ENCODE data around the gene ULK1.
A peak's percentile ranks its signal among the peaks of the same experiment; 100 is the strongest.

Gene ULK1

DNA sequence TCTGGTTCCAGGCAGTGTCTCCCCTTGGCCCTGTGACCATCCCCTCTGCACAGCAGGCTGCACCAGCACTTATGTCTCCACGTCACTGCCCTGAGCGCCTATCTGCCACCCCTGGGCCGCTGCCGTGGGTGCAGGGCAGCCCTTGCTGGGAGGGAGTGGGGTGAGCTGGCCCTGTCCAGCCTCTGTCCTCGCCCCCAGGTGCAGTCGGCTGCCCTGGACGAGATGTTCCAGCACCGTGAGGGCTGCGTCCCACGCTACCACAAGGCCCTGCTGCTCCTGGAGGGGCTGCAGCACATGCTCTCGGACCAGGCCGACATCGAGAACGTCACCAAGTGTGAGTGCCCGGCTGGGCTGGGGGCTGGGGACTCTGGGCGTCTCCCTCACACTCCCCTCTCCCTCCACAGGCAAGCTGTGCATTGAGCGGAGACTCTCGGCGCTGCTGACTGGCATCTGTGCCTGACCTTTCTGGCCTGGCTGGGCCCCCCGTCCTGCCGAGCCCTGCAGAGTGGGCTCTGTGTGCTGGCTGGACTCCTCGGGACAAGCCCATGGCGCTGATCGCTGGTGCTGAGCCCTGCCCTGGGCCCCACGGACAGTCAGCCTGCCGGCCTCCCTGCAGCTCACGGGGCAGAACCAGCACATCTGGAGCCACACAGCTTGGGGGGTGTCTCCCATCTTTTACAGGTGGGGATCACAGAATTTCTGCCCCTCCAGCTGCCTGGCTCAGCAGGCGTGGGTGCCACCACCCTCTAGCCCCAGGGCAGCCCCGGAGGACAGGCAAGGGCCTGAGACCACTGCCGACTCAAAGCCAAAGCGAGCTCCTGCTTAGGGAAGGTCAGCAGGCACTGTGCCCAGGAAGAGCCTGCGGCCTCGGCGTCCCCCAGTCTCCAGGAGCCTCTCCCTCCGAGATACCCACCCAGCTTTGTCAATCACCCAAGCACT lies 26.7 kb downstream of the ULK1 start:
- no peak overlapping the region for H3K9ac ChIP-seq (ENCODE audit: low read depth, low read length, poor library complexity)
- no peak for DNase-seq (ENCODE audit: low spot score)
- H4K8ac ChIP-seq (ENCODE audit: low read depth, low read length), result peak overlapping the region; percentile 43
- H4K91ac ChIP-seq (ENCODE audit: low read depth, low read length, poor library complexity), result no peak overlapping the region
- no CpG with 5 or more reads among the region's 35 CpGs for WGBS, 2 donors (ENCODE audit: extremely low coverage in 2 of 2, insufficient read length in 2 of 2, insufficient replicate concordance in 1 of 2)
- H3K4me1 ChIP-seq (ENCODE audit: control insufficient read depth in 2 of 2, insufficient read depth in 1 of 2, low read depth in 1 of 2, low read length in 2 of 2), result no peaks in the 10 kb centered on the region
- no peak overlapping the region for H2BK12ac ChIP-seq (ENCODE audit: low read length)
- H3K4me3 ChIP-seq (ENCODE audit: low read length in 2 of 2), result peak overlapping the region in 1 of 2 donors; percentile 48
- no peak overlapping the region for H3K4ac ChIP-seq (ENCODE audit: low read length)
- H3K18ac ChIP-seq (ENCODE audit: low read length), result no peak overlapping the region
- H2BK15ac ChIP-seq (ENCODE audit: low read length), result no peak overlapping the region
- peak overlapping the region; percentile 93 for H2BK5ac ChIP-seq (ENCODE audit: low read length)
- H3K27ac ChIP-seq (replicated peaks; ENCODE audit: low read length), result no peak overlapping the region
- H2AK5ac ChIP-seq (ENCODE audit: low read depth, low read length), result no peak overlapping the region
- no peak overlapping the region for H2AFZ ChIP-seq (ENCODE audit: low read length)
- no peak overlapping the region for H3K23ac ChIP-seq (ENCODE audit: low read depth, low read length, poor library complexity)
- no peak overlapping the region for H3K4me2 ChIP-seq (ENCODE audit: insufficient read depth, low read length, poor library complexity, severe bottlenecking)
- H3K79me1 ChIP-seq (ENCODE audit: low read depth, low read length), result peaks cover under 1% of the 10 kb centered on the region
- peaks cover 37 to 55% of the 10 kb centered on the region in 2 donors for H3K36me3 ChIP-seq (replicated peaks in 1 of 2; ENCODE audit: control insufficient read depth in 2 of 2, insufficient read depth in 2 of 2, low read length in 2 of 2)
- H3K14ac ChIP-seq (ENCODE audit: low read length), result no peak overlapping the region
- no peaks in the 10 kb centered on the region for H3K9me3 ChIP-seq (replicated peaks in 1 of 2; ENCODE audit: control insufficient read depth in 2 of 2, insufficient read depth in 1 of 2, low read depth in 1 of 2, low read length in 2 of 2)
- no peaks in the 10 kb centered on the region for H3K27me3 ChIP-seq (ENCODE audit: control insufficient read depth in 3 of 3, insufficient read depth in 3 of 3, low read depth in 1 of 3, low read length in 3 of 3)
- no peak overlapping the region for H2BK120ac ChIP-seq (ENCODE audit: low read depth, low read length)

DNA sequence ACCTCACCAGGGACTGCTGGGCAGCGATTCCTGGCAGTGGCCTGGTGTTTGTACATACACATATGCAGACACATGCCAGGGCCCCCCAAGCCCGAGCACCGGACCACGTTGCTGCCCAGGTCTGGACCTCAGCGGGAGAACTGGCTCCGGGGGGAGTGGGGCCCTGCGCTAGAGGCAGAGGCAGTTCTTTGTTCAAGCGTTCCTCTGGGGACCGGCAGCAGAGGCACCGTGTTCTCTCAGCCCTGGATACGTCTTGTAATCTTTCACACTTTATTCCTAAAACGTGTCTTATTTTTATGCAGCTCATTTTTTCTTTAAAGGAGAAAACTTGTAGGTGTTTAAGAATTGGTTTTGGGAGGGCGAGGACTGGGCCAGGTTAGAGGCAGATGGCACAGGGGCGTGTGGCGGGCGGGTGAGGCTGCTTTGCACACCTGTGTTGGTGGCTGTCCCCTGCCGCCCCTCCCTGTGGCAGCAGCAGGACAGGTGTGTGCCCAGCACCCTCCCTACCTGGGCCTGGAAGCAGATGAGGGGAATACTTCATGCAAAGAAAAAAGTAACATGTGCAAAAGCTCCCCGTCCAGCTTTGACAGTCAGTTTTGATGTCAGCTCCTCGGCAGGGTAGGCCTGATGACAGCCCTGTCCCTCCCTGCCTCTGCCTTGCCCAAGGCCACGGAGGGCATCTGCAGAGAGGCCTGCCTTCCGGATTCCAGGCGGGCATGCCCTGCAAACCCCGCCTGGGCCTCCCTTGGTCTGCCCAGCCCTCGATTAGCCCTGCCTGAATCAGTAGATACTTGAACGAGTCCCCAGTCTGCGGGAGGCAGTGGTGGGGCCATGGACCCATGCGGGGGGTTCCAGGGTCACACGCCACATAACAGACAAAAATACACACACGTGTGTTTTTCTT lies 27.7 kb downstream of the ULK1 start:
- WGBS, 2 donors (ENCODE audit: extremely low coverage in 2 of 2, insufficient read length in 2 of 2, insufficient replicate concordance in 1 of 2), result no CpG with 5 or more reads among the region's 29 CpGs

DNA sequence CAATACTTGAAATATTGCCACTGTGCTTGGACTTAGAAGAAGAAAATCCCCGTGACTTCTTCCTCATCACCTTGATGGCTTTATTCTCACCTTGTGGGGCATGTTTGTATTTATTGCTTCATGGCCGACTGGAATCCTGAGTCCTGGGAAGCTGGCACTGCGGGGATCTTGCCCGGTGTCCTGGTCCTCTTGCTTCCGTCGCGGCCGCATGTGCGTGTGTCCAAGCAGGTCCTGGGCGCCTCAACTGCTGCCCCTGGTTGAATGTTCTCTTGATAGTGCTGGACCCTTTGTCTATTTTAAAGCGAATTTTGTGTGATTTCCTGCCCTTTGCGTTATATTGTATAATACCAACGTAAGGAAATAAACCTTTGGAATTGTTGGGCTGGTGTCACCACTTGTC lies 28.4 kb downstream of the ULK1 start:
- no peak overlapping the region for H2BK15ac ChIP-seq (ENCODE audit: low read length)
- no peak overlapping the region for H2BK5ac ChIP-seq (ENCODE audit: low read length)
- H3K14ac ChIP-seq (ENCODE audit: low read length), result no peak overlapping the region
- H3K27ac ChIP-seq (replicated peaks; ENCODE audit: low read length), result no peak overlapping the region
- H3K4me1 ChIP-seq (ENCODE audit: control insufficient read depth in 2 of 2, insufficient read depth in 1 of 2, low read depth in 1 of 2, low read length in 2 of 2), result no peaks in the 10 kb centered on the region
- H2BK12ac ChIP-seq (ENCODE audit: low read length), result no peak overlapping the region
- no peak overlapping the region for H3K9ac ChIP-seq (ENCODE audit: low read depth, low read length, poor library complexity)
- peaks cover 0 to 1% (median 0%) of the 10 kb centered on the region in 3 experiments for H3K27me3 ChIP-seq (ENCODE audit: control insufficient read depth in 3 of 3, insufficient read depth in 3 of 3, low read depth in 1 of 3, low read length in 3 of 3)
- no peak overlapping the region for H3K18ac ChIP-seq (ENCODE audit: low read length)
- no peak overlapping the region for H3K4me3 ChIP-seq (ENCODE audit: low read length in 2 of 2)
- H2AFZ ChIP-seq (ENCODE audit: low read length), result no peak overlapping the region
- H4K91ac ChIP-seq (ENCODE audit: low read depth, low read length, poor library complexity), result no peak overlapping the region
- no peak overlapping the region for H3K4ac ChIP-seq (ENCODE audit: low read length)
- H2AK5ac ChIP-seq (ENCODE audit: low read depth, low read length), result no peak overlapping the region
- H2BK120ac ChIP-seq (ENCODE audit: low read depth, low read length), result no peak overlapping the region
- no peaks in the 10 kb centered on the region for H3K79me1 ChIP-seq (ENCODE audit: low read depth, low read length)
- no CpG with 5 or more reads among the region's 13 CpGs for WGBS, 2 donors (ENCODE audit: extremely low coverage in 2 of 2, insufficient read length in 2 of 2, insufficient replicate concordance in 1 of 2)
- no peak overlapping the region for H3K23ac ChIP-seq (ENCODE audit: low read depth, low read length, poor library complexity)
- no peak overlapping the region for H3K4me2 ChIP-seq (ENCODE audit: insufficient read depth, low read length, poor library complexity, severe bottlenecking)
- H4K8ac ChIP-seq (ENCODE audit: low read depth, low read length), result no peak overlapping the region
- no peak for DNase-seq (ENCODE audit: low spot score)
- peaks cover 2 to 3% of the 10 kb centered on the region in 2 donors for H3K9me3 ChIP-seq (replicated peaks in 1 of 2; ENCODE audit: control insufficient read depth in 2 of 2, insufficient read depth in 1 of 2, low read depth in 1 of 2, low read length in 2 of 2)
- H3K36me3 ChIP-seq (replicated peaks in 1 of 2; ENCODE audit: control insufficient read depth in 2 of 2, insufficient read depth in 2 of 2, low read length in 2 of 2), result peaks cover 28 to 45% of the 10 kb centered on the region in 2 donors

More for the DNA sequence above, 27.7 kb downstream of the ULK1 start:
- no peak overlapping the region for H2AFZ ChIP-seq (ENCODE audit: low read length)
- peaks cover 32 to 48% of the 10 kb centered on the region in 2 donors for H3K36me3 ChIP-seq (replicated peaks in 1 of 2; ENCODE audit: control insufficient read depth in 2 of 2, insufficient read depth in 2 of 2, low read length in 2 of 2)
- no peak overlapping the region for H3K9ac ChIP-seq (ENCODE audit: low read depth, low read length, poor library complexity)
- no peak overlapping the region for H2BK120ac ChIP-seq (ENCODE audit: low read depth, low read length)
- H3K4me2 ChIP-seq (ENCODE audit: insufficient read depth, low read length, poor library complexity, severe bottlenecking), result no peak overlapping the region
- no peak overlapping the region for H3K4me3 ChIP-seq (ENCODE audit: low read length in 2 of 2)
- no peaks in the 10 kb centered on the region for H3K9me3 ChIP-seq (replicated peaks in 1 of 2; ENCODE audit: control insufficient read depth in 2 of 2, insufficient read depth in 1 of 2, low read depth in 1 of 2, low read length in 2 of 2)
- DNase-seq (ENCODE audit: low spot score), result no peak
- no peak overlapping the region for H3K14ac ChIP-seq (ENCODE audit: low read length)
- H3K27me3 ChIP-seq (ENCODE audit: control insufficient read depth in 3 of 3, insufficient read depth in 3 of 3, low read depth in 1 of 3, low read length in 3 of 3), result no peaks in the 10 kb centered on the region
- no peak overlapping the region for H2BK5ac ChIP-seq (ENCODE audit: low read length)
- H4K8ac ChIP-seq (ENCODE audit: low read depth, low read length), result no peak overlapping the region
- no peak overlapping the region for H2AK5ac ChIP-seq (ENCODE audit: low read depth, low read length)
- H4K91ac ChIP-seq (ENCODE audit: low read depth, low read length, poor library complexity), result no peak overlapping the region
- no peak overlapping the region for H3K4ac ChIP-seq (ENCODE audit: low read length)
- H3K18ac ChIP-seq (ENCODE audit: low read length), result no peak overlapping the region
- H2BK15ac ChIP-seq (ENCODE audit: low read length), result no peak overlapping the region
- H3K4me1 ChIP-seq (ENCODE audit: control insufficient read depth in 2 of 2, insufficient read depth in 1 of 2, low read depth in 1 of 2, low read length in 2 of 2), result no peaks in the 10 kb centered on the region
- H2BK12ac ChIP-seq (ENCODE audit: low read length), result no peak overlapping the region
- no peak overlapping the region for H3K27ac ChIP-seq (replicated peaks; ENCODE audit: low read length)
- no peak overlapping the region for H3K23ac ChIP-seq (ENCODE audit: low read depth, low read length, poor library complexity)
- H3K79me1 ChIP-seq (ENCODE audit: low read depth, low read length), result no peaks in the 10 kb centered on the region
